C4-2B (cell line): Measurements from ENCODE around the gene CTSD.
A peak's percentile ranks its signal among the peaks of the same experiment; 100 is the strongest.
"Not testable (repeated sequence)": the region's sequence is repeated elsewhere in the genome, so short reads cannot be mapped to it uniquely, and the experiment has no call there.

Source experiments
- H3K27ac ChIP-seq: fragments of 450-650 bp; 2 replicates; pipeline ENCODE4 v1.5.1; 2017
- ZFX ChIP-seq: fragments of 450-650 bp; IDR thresholded peaks from 2 replicates; pipeline ENCODE4 v1.6.1; 2017
- TF ChIP-seq, protein P1 (sequence below): fragments of 450-650 bp; conservative IDR thresholded peaks from 2 replicates; pipeline ENCODE4 v1.5.1; 2017; ENCODE audit warnings: mild to moderate bottlenecking

Gene CTSD

DNA sequence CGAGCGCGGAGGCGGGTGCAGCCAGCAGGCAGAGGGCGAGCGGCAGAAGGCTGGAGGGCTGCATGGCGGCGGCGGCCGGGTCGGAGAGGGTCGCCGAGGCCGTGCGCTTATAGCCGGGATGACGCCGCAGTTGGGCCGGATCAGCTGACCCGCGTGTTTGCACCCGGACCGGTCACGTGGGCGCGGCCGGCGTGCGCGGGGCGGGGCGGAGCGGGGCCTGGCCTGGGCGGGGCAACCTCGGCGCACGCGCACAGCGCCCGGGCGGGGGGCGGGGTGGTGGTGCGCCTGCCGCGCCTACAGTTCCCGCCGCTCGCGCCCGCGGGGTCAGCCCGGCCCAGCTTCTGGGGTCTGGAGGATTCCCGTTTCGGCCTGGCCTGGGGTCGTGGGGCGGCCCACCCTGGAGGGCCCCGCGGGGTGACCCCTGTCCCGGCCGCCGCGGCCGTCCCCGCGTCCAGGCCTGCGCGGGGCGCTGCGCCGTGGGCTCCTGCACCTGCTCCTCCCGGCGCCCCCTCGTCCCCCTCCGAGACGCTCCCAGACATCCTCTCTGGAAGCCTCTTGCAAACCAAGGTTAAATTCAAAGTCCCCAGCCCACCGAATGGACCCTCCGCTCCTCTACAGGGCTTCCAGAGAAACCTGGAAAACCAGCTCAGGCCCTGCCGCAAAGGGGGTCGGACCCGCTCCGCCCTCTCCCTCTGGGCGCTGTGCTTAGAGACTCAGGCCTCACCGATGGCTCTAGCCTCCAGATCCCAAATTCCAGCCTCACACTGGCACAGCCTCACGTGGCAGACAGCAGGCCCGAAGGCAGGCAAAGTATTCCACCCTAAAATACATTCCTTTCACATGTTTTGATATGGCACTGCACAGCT, at the start of gene CTSD:
CTSD (minus strand) TSS at position 132 of the 866 bp plus-strand sequence; CDS start at position 64, 68 bp downstream.
- TF ChIP-seq ZFX: peak; percentile 66; the same call in 1 of the 2 replicates
- TF ChIP-seq, protein P1, sequence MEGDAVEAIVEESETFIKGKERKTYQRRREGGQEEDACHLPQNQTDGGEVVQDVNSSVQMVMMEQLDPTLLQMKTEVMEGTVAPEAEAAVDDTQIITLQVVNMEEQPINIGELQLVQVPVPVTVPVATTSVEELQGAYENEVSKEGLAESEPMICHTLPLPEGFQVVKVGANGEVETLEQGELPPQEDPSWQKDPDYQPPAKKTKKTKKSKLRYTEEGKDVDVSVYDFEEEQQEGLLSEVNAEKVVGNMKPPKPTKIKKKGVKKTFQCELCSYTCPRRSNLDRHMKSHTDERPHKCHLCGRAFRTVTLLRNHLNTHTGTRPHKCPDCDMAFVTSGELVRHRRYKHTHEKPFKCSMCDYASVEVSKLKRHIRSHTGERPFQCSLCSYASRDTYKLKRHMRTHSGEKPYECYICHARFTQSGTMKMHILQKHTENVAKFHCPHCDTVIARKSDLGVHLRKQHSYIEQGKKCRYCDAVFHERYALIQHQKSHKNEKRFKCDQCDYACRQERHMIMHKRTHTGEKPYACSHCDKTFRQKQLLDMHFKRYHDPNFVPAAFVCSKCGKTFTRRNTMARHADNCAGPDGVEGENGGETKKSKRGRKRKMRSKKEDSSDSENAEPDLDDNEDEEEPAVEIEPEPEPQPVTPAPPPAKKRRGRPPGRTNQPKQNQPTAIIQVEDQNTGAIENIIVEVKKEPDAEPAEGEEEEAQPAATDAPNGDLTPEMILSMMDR: no peak
- H3K27ac ChIP-seq: peak within 1 kb of the TSS; percentile 93

DNA sequence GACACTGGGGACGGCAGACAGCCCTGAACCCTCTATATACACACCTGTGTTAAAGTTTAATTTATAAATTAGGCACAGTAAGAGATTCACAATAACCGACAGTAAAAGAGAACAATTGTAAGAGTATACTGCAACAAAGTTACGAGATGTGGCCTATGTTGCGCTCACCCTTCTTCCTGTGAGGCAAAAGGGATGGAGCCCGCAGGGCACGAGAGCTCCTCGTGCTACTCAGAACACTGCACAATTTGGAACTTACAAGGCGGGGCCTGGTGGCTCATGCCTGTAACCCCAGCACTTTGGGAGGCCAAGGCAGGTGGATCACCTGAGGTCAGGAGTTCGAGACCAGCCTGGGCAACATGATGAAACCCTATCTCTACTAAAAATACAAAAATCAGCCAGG, 49.6 kb upstream of the CTSD start:
- H3K27ac ChIP-seq: not testable (repeated sequence)

GRCh38 chr11:1812801-1813200, 49.1 kb upstream of the CTSD start:
- no peak overlapping the region for H3K27ac ChIP-seq
- TF ChIP-seq ZFX: no peak
- TF ChIP-seq, protein P1: no peak

DNA sequence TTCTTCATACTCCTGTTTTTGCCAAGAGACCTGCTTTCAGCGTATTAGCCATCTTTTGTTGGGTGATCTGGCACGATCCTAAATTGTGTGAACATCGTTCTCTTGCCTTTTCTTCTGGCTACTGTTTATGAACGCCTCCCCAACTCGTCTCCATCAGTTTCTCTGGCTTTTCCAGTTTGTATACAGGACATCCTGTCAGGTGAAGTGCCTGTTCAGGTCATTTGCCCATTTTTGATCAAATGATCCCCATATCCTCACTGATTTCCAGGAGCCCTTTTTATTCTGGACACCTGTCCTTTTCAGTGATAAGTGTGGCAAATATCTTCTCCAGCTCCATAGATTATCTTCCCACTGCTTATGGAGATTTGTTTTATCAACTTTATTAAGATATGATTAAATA, 48.5 kb upstream of the CTSD start:
- TF ChIP-seq, protein P1: no peak
- TF ChIP-seq ZFX: no peak
- no peak overlapping the region for H3K27ac ChIP-seq

DNA sequence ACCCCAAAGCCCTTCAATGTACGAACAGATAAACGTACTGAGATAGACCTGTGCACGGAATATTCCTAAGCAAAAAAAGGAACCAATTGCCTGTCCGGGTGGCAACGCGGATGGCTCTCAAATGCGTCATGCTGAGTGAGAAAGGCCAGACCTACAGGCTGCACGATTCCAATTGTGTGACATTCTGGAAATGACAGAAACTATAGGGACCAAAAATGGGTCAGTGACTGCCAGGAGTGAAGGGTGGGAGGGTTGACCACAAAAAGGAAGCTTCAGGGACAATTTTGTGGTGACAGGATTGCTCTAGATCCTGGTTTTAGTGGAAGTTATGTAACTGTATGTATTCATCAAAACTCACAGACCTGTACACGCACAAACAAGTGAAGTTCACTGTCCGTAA, 47.0 kb upstream of the CTSD start:
- no peak overlapping the region for H3K27ac ChIP-seq

GRCh38 chr11:1807264-1807995, 43.7 kb upstream of the CTSD start:
- TF ChIP-seq, protein P1: no peak
- no peak for TF ChIP-seq ZFX
- no peak overlapping the region for H3K27ac ChIP-seq

More for the DNA sequence above, 47.0 kb upstream of the CTSD start:
- TF ChIP-seq, protein P1: no peak
- no peak for TF ChIP-seq ZFX

- no peak overlapping the region for H3K27ac ChIP-seq
- TF ChIP-seq ZFX: no peak
- TF ChIP-seq, protein P1: no peak
Measured at GRCh38 chr11:1805525-1805924, 41.8 kb upstream of the CTSD start.

GRCh38 chr11:1803835-1804519, 40.2 kb upstream of the CTSD start:
- not testable (repeated sequence) for H3K27ac ChIP-seq
